Esophagus squamous epithelium (tissue), 5 donors: ENCODE measurements around the gene TUBB1. TPM values are rescaled to one million over a fixed set of nuclear protein-coding genes. Genes with fewer than 3 reads are reported as not detected.

Source experiments
- DNase-seq: peaks from one replicate; lab custom pipeline; 2025; lab: John Stamatoyannopoulos, UW
- H3K27ac ChIP-seq, 4 donors: fragments of 200-600 bp; sonication (generic); one replicate each; pipeline ENCODE4 v1.5.1; 2016 to 2019; ENCODE audit warnings: mild to moderate bottlenecking in 1 of 4
- H3K27me3 ChIP-seq, 4 donors: fragments of 200-600 bp; sonication (generic); 1 replicate in 3 of 4; 2 replicates in 1 of 4; pipeline versions ENCODE4 v1.5.1 to v1.6.0; 2017 to 2021; ENCODE audit warnings: antibody characterized with exemption in 1 of 4
- H3K36me3 ChIP-seq, 3 donors: fragments of 200-600 bp; sonication (generic); one replicate each; pipeline ENCODE4 v1.5.1; 2016 to 2019
- H3K4me1 ChIP-seq, 3 donors: fragments of 200-600 bp; sonication (generic); one replicate each; pipeline ENCODE4 v1.5.1; 2017 to 2019
- H3K4me3 ChIP-seq, 4 donors: fragments of 200-600 bp; sonication (generic); 1 replicate in 3 of 4; 2 replicates in 1 of 4; pipeline ENCODE4 v1.5.1; 2016 to 2019; ENCODE audit warnings: mild to moderate bottlenecking in 2 of 4, moderate library complexity in 1 of 4
- H3K9me3 ChIP-seq, 3 donors: fragments of 200-600 bp; sonication (generic); one replicate each; pipeline ENCODE4 v1.5.1; 2016 to 2019
- CTCF ChIP-seq, 6 experiments: fragments of 450-650 bp in 4 of 6; fragments of 200-600 bp in 2 of 6; sonication (generic) in 2 of 6; IDR thresholded peaks; one replicate each; pipeline ENCODE4 v1.5.1; 2016 to 2019; ENCODE audit warnings: antibody characterized with exemption in 6 of 6, mild to moderate bottlenecking in 4 of 6, moderate library complexity in 4 of 6
- POLR2A ChIP-seq, 4 donors: fragments of 450-650 bp; IDR thresholded peaks; one replicate each; pipeline ENCODE4 v1.6.1; 2017; ENCODE audit warnings: antibody characterized with exemption in 4 of 4, mild to moderate bottlenecking in 4 of 4, moderate library complexity in 3 of 4
- WGBS, 2 donors: methylation state at CpG; one replicate each; pipeline ENCODE4 v1.1.5; 2018; 5-methylcytosine and 5-hydroxymethylcytosine counted together
- intact Hi-C: fragments of 100-400 bp; cut with DNase I; formaldehyde crosslinking; loops from one replicate; pipeline ENCODE4 v1.15.0; 2022
- total RNA-seq, 4 donors: library from RNA; depleted of rRNA; stranded (reverse); fragments of >200 nt; gene quantifications; one replicate each; pipeline ENCODE4 v1.1.0, GENCODE V29; 2016
- donor health status: DM: yes; HTN: yes; CAD: no.

TUBB1 gene
- total RNA-seq, 4 donors from 2014 or later, result 0.19 TPM; not detected in 3

DNA sequence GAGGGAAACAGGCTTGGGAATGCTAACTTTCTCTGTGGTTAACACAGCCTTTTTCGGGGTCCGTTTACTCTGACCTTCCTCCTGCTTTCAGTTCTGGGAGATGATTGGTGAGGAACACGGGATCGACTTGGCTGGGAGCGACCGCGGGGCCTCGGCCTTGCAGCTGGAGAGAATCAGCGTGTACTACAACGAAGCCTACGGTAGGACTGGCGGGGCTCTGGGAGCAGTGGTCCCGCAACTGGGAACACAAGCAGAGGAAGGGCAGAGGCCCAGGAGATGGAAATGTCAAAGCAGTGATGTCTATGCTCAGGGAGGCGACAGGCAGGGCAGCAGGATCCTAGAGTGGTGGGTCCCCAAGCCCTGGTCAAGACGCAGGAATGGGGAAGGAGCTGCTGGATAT is 3.5 kb downstream of the TUBB1 start:
- WGBS, 2 donors, result 89 to 91% methylated on average over 7 to 15 of the region's 15 CpGs
- peaks cover 0 to 18% (median 3%) of the 10 kb centered on the region in 3 donors for H3K4me1 ChIP-seq
- H3K4me3 ChIP-seq, result no peak overlapping the region
- no peaks in the 10 kb centered on the region for H3K27me3 ChIP-seq
- TF ChIP-seq CTCF (IDR thresholded peaks at IDR 0.05), result no peak
- no peak for TF ChIP-seq POLR2A (IDR thresholded peaks at IDR 0.05)
- no peaks in the 10 kb centered on the region for H3K9me3 ChIP-seq
- intact Hi-C loops, result no loop called here
- no peak overlapping the region for H3K27ac ChIP-seq
- peaks cover 0 to 64% (median 23%) of the 10 kb centered on the region in 3 donors for H3K36me3 ChIP-seq
- DNase-seq, result no peak

DNA sequence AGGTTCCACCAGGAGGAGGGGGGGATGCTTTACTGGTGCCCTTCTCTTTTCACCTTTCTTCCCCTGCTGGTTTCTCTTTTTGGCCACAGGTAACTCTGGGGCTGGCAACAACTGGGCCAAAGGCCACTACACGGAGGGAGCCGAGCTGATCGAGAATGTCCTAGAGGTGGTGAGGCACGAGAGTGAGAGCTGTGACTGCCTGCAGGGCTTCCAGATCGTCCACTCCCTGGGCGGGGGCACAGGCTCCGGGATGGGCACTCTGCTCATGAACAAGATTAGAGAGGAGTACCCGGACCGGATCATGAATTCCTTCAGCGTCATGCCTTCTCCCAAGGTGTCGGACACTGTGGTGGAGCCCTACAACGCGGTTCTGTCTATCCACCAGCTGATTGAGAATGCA is 4.4 kb downstream of the TUBB1 start:
- Histone ChIP-seq H3K9me3 (no peaks in the 10 kb centered on the region), H3K36me3 (peaks cover 0 to 73% (median 23%) of the 10 kb centered on the region in 3 donors), H3K4me3 (no peak overlapping the region), H3K27ac (no peak overlapping the region), H3K27me3 (no peaks in the 10 kb centered on the region), H3K4me1 (peaks cover 0 to 27% (median 4%) of the 10 kb centered on the region in 3 donors)
- DNase-seq, result no peak
- 90 to 94% methylated on average over 6 to 13 of the region's 13 CpGs for WGBS, 2 donors
- intact Hi-C loops, result no loop called here
- TF ChIP-seq CTCF (IDR thresholded peaks at IDR 0.05) (no peak), POLR2A (IDR thresholded peaks at IDR 0.05) (no peak)

DNA sequence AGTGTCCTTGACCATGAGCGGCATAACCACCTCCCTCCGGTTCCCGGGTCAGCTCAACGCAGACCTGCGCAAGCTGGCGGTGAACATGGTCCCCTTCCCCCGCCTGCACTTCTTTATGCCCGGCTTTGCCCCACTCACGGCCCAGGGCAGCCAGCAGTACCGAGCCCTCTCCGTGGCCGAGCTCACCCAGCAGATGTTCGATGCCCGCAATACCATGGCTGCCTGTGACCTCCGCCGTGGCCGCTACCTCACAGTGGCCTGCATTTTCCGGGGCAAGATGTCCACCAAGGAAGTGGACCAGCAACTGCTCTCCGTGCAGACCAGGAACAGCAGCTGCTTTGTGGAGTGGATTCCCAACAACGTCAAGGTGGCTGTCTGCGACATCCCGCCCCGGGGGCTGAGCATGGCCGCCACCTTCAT is 4.9 kb downstream of the TUBB1 start:
- 96 to 98% methylated on average over 14 to 16 of the region's 24 CpGs for WGBS, 2 donors
- Histone ChIP-seq H3K9me3 (no peaks in the 10 kb centered on the region), H3K4me1 (peaks cover 2 to 32% (median 10%) of the 10 kb centered on the region in 3 donors), H3K4me3 (no peak overlapping the region), H3K27me3 (no peaks in the 10 kb centered on the region), H3K27ac (no peak overlapping the region), H3K36me3 (peaks cover 0 to 78% (median 24%) of the 10 kb centered on the region in 3 donors)
- intact Hi-C loops, result no loop called here
- TF ChIP-seq POLR2A (IDR thresholded peaks at IDR 0.05) (no peak), CTCF (IDR thresholded peaks at IDR 0.05) (no peak)
- DNase-seq, result no peak

GRCh38 chr20:59025086-59025485 is 5.9 kb downstream of the TUBB1 start:
- no peak for TF ChIP-seq POLR2A (IDR thresholded peaks at IDR 0.05)
- no peak for TF ChIP-seq CTCF (IDR thresholded peaks at IDR 0.05)
- Histone ChIP-seq H3K4me3 (no peak overlapping the region), H3K9me3 (no peaks in the 10 kb centered on the region), H3K36me3 (peaks cover 0 to 87% (median 26%) of the 10 kb centered on the region in 3 donors), H3K27me3 (no peaks in the 10 kb centered on the region), H3K4me1 (peaks cover 12 to 41% (median 19%) of the 10 kb centered on the region in 3 donors), H3K27ac (no peak overlapping the region)
- no peak for DNase-seq
- intact Hi-C loops, result no loop called here
- WGBS, 2 donors, result 64 to 89% methylated on average over 2 of the region's 2 CpGs

DNA sequence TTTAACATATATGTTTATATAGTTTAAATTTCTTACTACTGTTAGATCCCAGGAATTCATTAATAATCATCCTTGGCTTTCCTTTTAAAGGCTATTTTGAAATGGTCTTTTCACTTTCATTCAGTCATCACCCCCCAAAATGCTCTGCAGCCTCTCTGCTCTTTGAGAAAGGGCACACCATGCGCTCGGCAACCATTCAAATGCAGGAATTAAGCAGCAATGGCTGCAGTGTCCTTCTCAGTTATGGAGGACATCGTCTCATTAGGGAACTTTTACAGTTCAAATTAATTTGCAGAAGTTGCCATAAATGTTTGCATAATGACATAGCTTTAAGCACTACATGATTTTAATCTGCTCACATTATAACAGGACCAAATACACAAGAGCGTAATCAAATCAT is 6.3 kb downstream of the TUBB1 start:
- Histone ChIP-seq H3K9me3 (no peaks in the 10 kb centered on the region), H3K4me3 (no peak overlapping the region), H3K36me3 (peaks cover 0 to 91% (median 26%) of the 10 kb centered on the region in 3 donors), H3K27me3 (no peaks in the 10 kb centered on the region), H3K27ac (no peak overlapping the region), H3K4me1 (peaks cover 13 to 44% (median 22%) of the 10 kb centered on the region in 3 donors)
- DNase-seq, result no peak
- TF ChIP-seq CTCF (IDR thresholded peaks at IDR 0.05), result no peak
- TF ChIP-seq POLR2A (IDR thresholded peaks at IDR 0.05), result no peak
- 88 to 92% methylated on average over 4 of the region's 4 CpGs for WGBS, 2 donors
- intact Hi-C loops, result no loop called here
